MM.1S (cell line): Measurements from ENCODE around the gene NOL4L.

ENCODE experiments used
- DNase-seq: peaks from one replicate; pipeline ENCODE4 v3.0.0-alpha.2; 2015
- H2AFZ ChIP-seq: fragments of 300-600 bp; sonication (generic); 2 replicates; pipeline ENCODE4 v1.6.0; 2016; ENCODE audit warnings: antibody characterized with exemption, low read length
- H3F3A ChIP-seq: fragments of 300-600 bp; sonication (generic); 2 replicates; pipeline ENCODE4 v1.6.1; 2016; ENCODE audit warnings: mild to moderate bottlenecking, antibody characterized with exemption, low read length, moderate library complexity, mixed read lengths; ENCODE audit not compliant: insufficient read depth
- H3K27ac ChIP-seq: fragments of 300-600 bp; sonication (generic); 2 replicates; pipeline ENCODE4 v1.5.1; 2016; ENCODE audit warnings: mild to moderate bottlenecking, low read length
- H3K27me3 ChIP-seq: fragments of 300-600 bp; sonication (generic); replicated peaks from 2 replicates; pipeline ENCODE4 v1.6.0; 2016; ENCODE audit warnings: low read length; ENCODE audit not compliant: insufficient read depth
- H3K36me3 ChIP-seq: fragments of 300-600 bp; sonication (generic); replicated peaks from 2 replicates; pipeline ENCODE4 v1.6.1; 2016; ENCODE audit warnings: mild to moderate bottlenecking, low read length, mixed read lengths; ENCODE audit not compliant: insufficient read depth
- H3K4me1 ChIP-seq: fragments of 300-600 bp; sonication (generic); 2 replicates; pipeline ENCODE4 v1.6.1; 2016; ENCODE audit warnings: low read length, mixed read lengths
- H3K4me2 ChIP-seq: fragments of 300-600 bp; sonication (generic); 2 replicates; pipeline ENCODE4 v1.6.0; 2016; ENCODE audit warnings: low read depth, low read length
- H3K4me3 ChIP-seq: fragments of 300-600 bp; sonication (generic); 2 replicates; pipeline ENCODE4 v1.5.1; 2016; ENCODE audit warnings: low read length, mixed read lengths
- H3K79me2 ChIP-seq: fragments of 300-600 bp; sonication (generic); 2 replicates; pipeline ENCODE4 v1.6.1; 2016; ENCODE audit warnings: mixed run types, low read length, mixed read lengths
- H3K9ac ChIP-seq: fragments of 300-600 bp; sonication (generic); 2 replicates; pipeline ENCODE4 v1.6.1; 2016; ENCODE audit warnings: low read length, mixed read lengths
- H3K9me2 ChIP-seq: fragments of 300-600 bp; sonication (generic); replicated peaks from 2 replicates; pipeline ENCODE4 v1.6.1; 2016; ENCODE audit warnings: mild to moderate bottlenecking, low read length, mixed read lengths; ENCODE audit not compliant: insufficient read depth
- H3K9me3 ChIP-seq: fragments of 300-600 bp; sonication (generic); replicated peaks from 2 replicates; pipeline ENCODE4 v1.6.1; 2016; ENCODE audit warnings: mild to moderate bottlenecking, low read length, mixed read lengths; ENCODE audit not compliant: insufficient read depth
- H4K20me1 ChIP-seq: fragments of 300-600 bp; sonication (generic); 2 replicates; pipeline ENCODE4 v1.6.1; 2016; ENCODE audit warnings: mild to moderate bottlenecking, low read length, moderate library complexity, mixed read lengths; ENCODE audit not compliant: insufficient read depth
- CTCF ChIP-seq: fragments of 300-600 bp; sonication (generic); IDR thresholded peaks from 2 replicates; pipeline ENCODE4 v1.5.1; 2016; ENCODE audit warnings: antibody characterized with exemption, low read length, mixed read lengths
- EZH2 ChIP-seq: fragments of 300-600 bp; sonication (generic); optimal IDR thresholded peaks from 2 replicates; pipeline ENCODE3; 2017; ENCODE audit warnings: low read depth, mild to moderate bottlenecking, antibody characterized with exemption, low read length, mixed read lengths
- EZH2phosphoT487 ChIP-seq: fragments of 300-600 bp; sonication (generic); IDR thresholded peaks from 2 replicates; pipeline ENCODE4 v1.6.1; 2018; ENCODE audit warnings: antibody characterized with exemption, low read length

The NOL4L gene

GRCh38 chr20:32557319-32557718 is 27.8 kb downstream of the NOL4L start:
- TF ChIP-seq CTCF (no peak), EZH2phosphoT487 (no peak)
- no peaks in the 10 kb centered on the region for H3K36me3 ChIP-seq
- no peaks in the 10 kb centered on the region for H3F3A ChIP-seq
- no peaks in the 10 kb centered on the region for H4K20me1 ChIP-seq
- no peak overlapping the region for H3K4me3 ChIP-seq
- H3K4me1 ChIP-seq: no peaks in the 10 kb centered on the region
- H3K4me2 ChIP-seq: no peak overlapping the region
- H3K9ac ChIP-seq: no peak overlapping the region
- DNase-seq: no peak
- no peaks in the 10 kb centered on the region for H3K79me2 ChIP-seq
- H2AFZ ChIP-seq: no peak overlapping the region
- no peaks in the 10 kb centered on the region for H3K9me3 ChIP-seq
- no peaks in the 10 kb centered on the region for H3K9me2 ChIP-seq
- H3K27ac ChIP-seq: no peak overlapping the region
- H3K27me3 ChIP-seq: no peaks in the 10 kb centered on the region

- H3K27ac ChIP-seq: no peak overlapping the region
- H3K4me2 ChIP-seq: no peak overlapping the region
- no peaks in the 10 kb centered on the region for H4K20me1 ChIP-seq
- no peak overlapping the region for H3K9ac ChIP-seq
- no peak for TF ChIP-seq CTCF
- TF ChIP-seq EZH2phosphoT487: no peak
- TF ChIP-seq EZH2: no peak
- H3F3A ChIP-seq: no peaks in the 10 kb centered on the region
- H3K9me2 ChIP-seq: no peaks in the 10 kb centered on the region
- H3K9me3 ChIP-seq: no peaks in the 10 kb centered on the region
- no peak for DNase-seq
- no peaks in the 10 kb centered on the region for H3K27me3 ChIP-seq
- no peaks in the 10 kb centered on the region for H3K4me1 ChIP-seq
- H2AFZ ChIP-seq: no peak overlapping the region
- no peak overlapping the region for H3K4me3 ChIP-seq
- H3K36me3 ChIP-seq: no peaks in the 10 kb centered on the region
- no peaks in the 10 kb centered on the region for H3K79me2 ChIP-seq
These were observed 28.6 kb downstream of the NOL4L start for GRCh38 chr20:32556312-32557184.

- Histone ChIP-seq H3K36me3 (no peaks in the 10 kb centered on the region), H3K4me3 (no peak overlapping the region), H3K9me3 (no peaks in the 10 kb centered on the region), H2AFZ (no peak overlapping the region), H3F3A (no peaks in the 10 kb centered on the region), H3K9me2 (no peaks in the 10 kb centered on the region), H3K4me2 (no peak overlapping the region), H3K27me3 (no peaks in the 10 kb centered on the region), H3K4me1 (no peaks in the 10 kb centered on the region), H3K27ac (no peak overlapping the region), H3K9ac (no peak overlapping the region), H4K20me1 (no peaks in the 10 kb centered on the region), H3K79me2 (no peaks in the 10 kb centered on the region)
- DNase-seq: no peak
- no peak for TF ChIP-seq EZH2phosphoT487
- no peak for TF ChIP-seq EZH2
- no peak for TF ChIP-seq CTCF
These were observed 29.5 kb downstream of the NOL4L start for GRCh38 chr20:32555584-32555983.
